DND-41 (cell line): Measurements from ENCODE around the gene EML5.
"Not testable (repeated sequence)": the region's sequence is repeated elsewhere in the genome, so short reads cannot be mapped to it uniquely, and the experiment has no call there.

Experiments used
- ATAC-seq: fragments of 200-7000 bp; cut with Tn5 transposase; 3 replicates; pipeline ENCODE4 v1.9.1; 2021; ENCODE audit warnings: low read depth; ENCODE audit not compliant: insufficient read depth
- DNase-seq: peaks from one replicate; pipeline ENCODE4 v3.0.0-alpha.2; 2020
- H2AFZ ChIP-seq: 2 replicates; pipeline ENCODE4 v1.6.0; 2012; ENCODE audit warnings: low read depth, low read length
- H3K27ac ChIP-seq: 2 replicates; pipeline ENCODE4 v1.5.1; 2012; ENCODE audit warnings: low read length, inconsistent platforms
- H3K27me3 ChIP-seq: fragments of 200-600 bp; sonication (generic); 2 replicates; pipeline ENCODE4 v1.6.0; 2012; ENCODE audit warnings: low read length, mild to moderate bottlenecking, inconsistent platforms; ENCODE audit not compliant: insufficient read depth, poor library complexity
- H3K36me3 ChIP-seq: 2 replicates; pipeline ENCODE4 v1.5.1; 2012; ENCODE audit warnings: low read length, inconsistent platforms; ENCODE audit not compliant: insufficient read depth
- H3K4me1 ChIP-seq: 2 replicates; pipeline ENCODE4 v1.5.1; 2012; ENCODE audit warnings: mild to moderate bottlenecking, low read length; ENCODE audit not compliant: insufficient read depth
- H3K4me2 ChIP-seq: 2 replicates; pipeline ENCODE4 v1.6.0; 2012; ENCODE audit warnings: mild to moderate bottlenecking, moderate library complexity, low read length, inconsistent platforms; ENCODE audit not compliant: insufficient read depth
- H3K4me3 ChIP-seq, 2 experiments: fragments of 200-600 bp in 1 of 2; shearing (Covaris generic) in 1 of 2; 2 replicates each; pipeline ENCODE4 v1.5.1; 2012 to 2016; ENCODE audit warnings: inconsistent platforms in 2 of 2, low read length in 2 of 2, mild to moderate bottlenecking in 2 of 2, low read depth in 1 of 2, moderate library complexity in 1 of 2
- H3K79me2 ChIP-seq: 2 replicates; pipeline ENCODE4 v1.6.0; 2012; ENCODE audit warnings: low read length, inconsistent platforms; ENCODE audit not compliant: insufficient read depth
- H3K9ac ChIP-seq: 2 replicates; pipeline ENCODE4 v1.6.0; 2012; ENCODE audit warnings: low read depth, mild to moderate bottlenecking, inconsistent platforms, low read length, moderate library complexity
- H3K9me3 ChIP-seq: 2 replicates; pipeline ENCODE4 v1.5.1; 2012; ENCODE audit warnings: low read length, moderate library complexity, mild to moderate bottlenecking, inconsistent platforms; ENCODE audit not compliant: insufficient read depth, severe bottlenecking
- H4K20me1 ChIP-seq: 2 replicates; pipeline ENCODE4 v1.6.0; 2012; ENCODE audit warnings: low read length; ENCODE audit not compliant: insufficient read depth
- EZH2 ChIP-seq: IDR thresholded peaks from 3 replicates; pipeline ENCODE4 v1.6.1; 2012; ENCODE audit warnings: borderline replicate concordance, low read depth, mild to moderate bottlenecking, moderate library complexity, low read length, inconsistent platforms; ENCODE audit not compliant: severe bottlenecking
- TF ChIP-seq, protein P1 (sequence below): IDR thresholded peaks from 2 replicates; pipeline ENCODE4 v1.5.1; 2012; ENCODE audit warnings: borderline replicate concordance, low read length, moderate library complexity, mild to moderate bottlenecking; ENCODE audit not compliant: poor library complexity, severe bottlenecking; ENCODE audit errors: extremely low read depth

Gene EML5

DNA sequence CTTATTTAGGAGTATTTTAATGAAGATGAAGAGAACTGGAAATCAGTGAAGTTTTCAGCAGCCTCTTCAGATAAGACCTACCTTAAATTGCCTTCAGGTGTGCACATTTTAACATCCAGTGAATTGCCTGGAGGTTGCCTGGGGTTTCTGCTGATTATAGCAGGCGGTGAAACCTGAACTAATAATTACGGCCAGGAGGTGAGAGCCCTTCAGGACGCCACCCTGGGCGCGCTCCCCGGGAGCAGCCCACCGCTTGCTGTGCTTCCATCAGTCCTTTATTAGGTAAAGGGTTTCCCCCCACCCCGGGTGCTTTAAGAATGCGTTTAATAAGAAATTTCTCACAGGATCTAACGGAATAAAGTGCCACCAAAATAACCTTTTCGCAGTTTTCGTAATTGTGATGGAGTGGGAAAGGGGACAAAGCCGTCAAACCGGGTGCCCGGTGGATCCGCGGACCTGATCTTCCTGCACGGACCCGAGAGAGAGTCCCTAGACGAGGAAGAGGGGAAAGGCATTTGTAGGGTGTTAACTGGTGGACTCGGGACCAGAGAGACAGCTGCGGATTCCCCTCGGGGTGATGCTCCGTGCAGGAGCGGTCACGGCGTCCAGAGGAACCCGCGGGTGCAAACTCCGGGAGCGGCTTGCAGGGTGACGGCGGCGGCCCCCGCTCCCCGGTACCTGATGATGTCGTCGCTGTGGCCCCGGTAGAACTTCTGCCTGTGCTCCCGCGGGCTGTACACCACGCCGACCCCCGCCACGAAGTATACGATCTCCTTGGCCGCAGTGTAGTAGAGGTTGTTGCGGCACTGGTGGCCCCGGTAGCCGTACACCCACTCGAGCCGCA lies 902 bp downstream of the EML5 start:
- Histone ChIP-seq H3K9me3 (no peaks in the 10 kb centered on the region), H3K27ac (peak overlapping the region; percentile 74), H3K4me3 (peak overlapping the region; percentile 67 to 97; a peak in 3 of 4 replicates), H3K4me2 (peak overlapping the region; percentile 100), H3K4me1 (peaks cover 31% of the 10 kb centered on the region), H2AFZ (peak overlapping the region; percentile 91), H3K9ac (peak overlapping the region; percentile 81), H4K20me1 (no peaks in the 10 kb centered on the region), H3K27me3 (no peaks in the 10 kb centered on the region), H3K79me2 (peaks cover 24% of the 10 kb centered on the region; the same call in 1 of the 2 replicates), H3K36me3 (no peaks in the 10 kb centered on the region)
- ATAC-seq (no peak; the same call in 1 of the 3 replicates), DNase-seq (no peak)
- TF ChIP-seq, protein P1, sequence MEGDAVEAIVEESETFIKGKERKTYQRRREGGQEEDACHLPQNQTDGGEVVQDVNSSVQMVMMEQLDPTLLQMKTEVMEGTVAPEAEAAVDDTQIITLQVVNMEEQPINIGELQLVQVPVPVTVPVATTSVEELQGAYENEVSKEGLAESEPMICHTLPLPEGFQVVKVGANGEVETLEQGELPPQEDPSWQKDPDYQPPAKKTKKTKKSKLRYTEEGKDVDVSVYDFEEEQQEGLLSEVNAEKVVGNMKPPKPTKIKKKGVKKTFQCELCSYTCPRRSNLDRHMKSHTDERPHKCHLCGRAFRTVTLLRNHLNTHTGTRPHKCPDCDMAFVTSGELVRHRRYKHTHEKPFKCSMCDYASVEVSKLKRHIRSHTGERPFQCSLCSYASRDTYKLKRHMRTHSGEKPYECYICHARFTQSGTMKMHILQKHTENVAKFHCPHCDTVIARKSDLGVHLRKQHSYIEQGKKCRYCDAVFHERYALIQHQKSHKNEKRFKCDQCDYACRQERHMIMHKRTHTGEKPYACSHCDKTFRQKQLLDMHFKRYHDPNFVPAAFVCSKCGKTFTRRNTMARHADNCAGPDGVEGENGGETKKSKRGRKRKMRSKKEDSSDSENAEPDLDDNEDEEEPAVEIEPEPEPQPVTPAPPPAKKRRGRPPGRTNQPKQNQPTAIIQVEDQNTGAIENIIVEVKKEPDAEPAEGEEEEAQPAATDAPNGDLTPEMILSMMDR = no peak
- no peak for TF ChIP-seq EZH2

GRCh38 chr14:88791252-88791621 lies 1.5 kb downstream of the EML5 start:
- peaks cover 31% of the 10 kb centered on the region for H3K4me1 ChIP-seq
- no peaks in the 10 kb centered on the region for H3K27me3 ChIP-seq
- H3K9ac ChIP-seq = peak overlapping the region; percentile 81
- peak overlapping the region; percentile 67 to 97; a peak in 3 of 4 replicates for H3K4me3 ChIP-seq
- H2AFZ ChIP-seq = peak overlapping the region; percentile 91
- H3K27ac ChIP-seq = no peak overlapping the region
- H3K4me2 ChIP-seq = peak overlapping the region; percentile 100
- no peaks in the 10 kb centered on the region for H3K36me3 ChIP-seq
- H3K9me3 ChIP-seq = peaks cover 2% of the 10 kb centered on the region
- TF ChIP-seq, protein P1 = no peak
- no peak for TF ChIP-seq EZH2
- DNase-seq (no peak), ATAC-seq (no peak)
- no peaks in the 10 kb centered on the region for H4K20me1 ChIP-seq
- H3K79me2 ChIP-seq = peaks cover 24% of the 10 kb centered on the region; the same call in 1 of the 2 replicates

- no peak overlapping the region for H2AFZ ChIP-seq
- H3K4me3 ChIP-seq = peak overlapping the region; percentile 5 to 97; a peak in 3 of 4 replicates
- H3K27ac ChIP-seq = no peak overlapping the region
- H3K9ac ChIP-seq = peak overlapping the region; percentile 81; the same call in 1 of the 2 replicates
- H3K4me2 ChIP-seq = peak overlapping the region; percentile 100
- peaks cover 24% of the 10 kb centered on the region; the same call in 1 of the 2 replicates for H3K79me2 ChIP-seq
- no peaks in the 10 kb centered on the region for H4K20me1 ChIP-seq
- no peak for DNase-seq
- TF ChIP-seq, protein P1 = no peak
- TF ChIP-seq EZH2 = no peak
- no peaks in the 10 kb centered on the region for H3K36me3 ChIP-seq
- peaks cover 31% of the 10 kb centered on the region for H3K4me1 ChIP-seq
- peaks cover 2% of the 10 kb centered on the region for H3K9me3 ChIP-seq
- no peak for ATAC-seq
- no peaks in the 10 kb centered on the region for H3K27me3 ChIP-seq
Observed at GRCh38 chr14:88790501-88791251, 2.1 kb downstream of the EML5 start.

GRCh38 chr14:88789573-88789972 lies 3.2 kb downstream of the EML5 start:
- not testable (repeated sequence) for H3K9ac ChIP-seq, H3K27ac ChIP-seq, H3K36me3 ChIP-seq, H3K4me3 ChIP-seq, H3K27me3 ChIP-seq, DNase-seq, H3K9me3 ChIP-seq, H4K20me1 ChIP-seq, ATAC-seq, H2AFZ ChIP-seq
- Histone ChIP-seq H3K79me2 (peaks cover 30% of the 10 kb centered on the region; the same call in 1 of the 2 replicates), H3K4me2 (0 out of 2 replicates have a peak overlapping the region, but pooled peaks have one; percentile 100), H3K4me1 (peaks cover 31% of the 10 kb centered on the region)
